ENCODE data around the gene ALDH18A1.

Gene ALDH18A1

GRCh38 chr10:95574649-95575365 is 81.7 kb downstream of the ALDH18A1 start:
- no peak for DNase-seq

- DNase-seq: no peak
Observed at GRCh38 chr10:95573964-95574604, 82.4 kb downstream of the ALDH18A1 start.

GRCh38 chr10:95573527-95573926 is 83.0 kb downstream of the ALDH18A1 start:
- no peak for DNase-seq

- DNase-seq: no peak
Observed at GRCh38 chr10:95572131-95572820, 84.2 kb downstream of the ALDH18A1 start.

GRCh38 chr10:95571390-95571789 is 85.1 kb downstream of the ALDH18A1 start:
- DNase-seq: no peak

- DNase-seq: no peak
Observed at GRCh38 chr10:95569368-95569767, 87.1 kb downstream of the ALDH18A1 start.

GRCh38 chr10:95567903-95568630 is 88.4 kb downstream of the ALDH18A1 start:
- no peak for DNase-seq

- no peak for DNase-seq
Observed at GRCh38 chr10:95566136-95566535, 90.4 kb downstream of the ALDH18A1 start.

GRCh38 chr10:95565336-95565735 is 91.2 kb downstream of the ALDH18A1 start:
- no peak for DNase-seq

- DNase-seq: no peak
Observed at GRCh38 chr10:95564291-95564690, 92.2 kb downstream of the ALDH18A1 start.

- peak in 1 of 2 experiments; percentile 22 for DNase-seq
Observed at GRCh38 chr10:95562341-95562965, 94.1 kb downstream of the ALDH18A1 start.

GRCh38 chr10:95561864-95562177 is 94.7 kb downstream of the ALDH18A1 start:
- DNase-seq: no peak

- DNase-seq: peak; percentile 43 to 85
Observed at GRCh38 chr10:95561177-95561863, 95.2 kb downstream of the ALDH18A1 start, which contains the start of gene SORBS1. SORBS1 (minus strand) TSS chr10:95561371; CDS start chr10:95441135, 120,236 bp downstream.

GRCh38 chr10:95560278-95561176 is 96.0 kb downstream of the ALDH18A1 start:
- peak in 1 of 2 experiments; percentile 9 for DNase-seq

- no peak for DNase-seq
Observed at GRCh38 chr10:95559896-95560277, 96.6 kb downstream of the ALDH18A1 start.

- DNase-seq: peak in 1 of 2 experiments; percentile 27
Observed at GRCh38 chr10:95559471-95559870, 97.0 kb downstream of the ALDH18A1 start.

GRCh38 chr10:95558593-95559320 is 97.8 kb downstream of the ALDH18A1 start:
- no peak for DNase-seq

GRCh38 chr10:95556994-95557767 is 99.3 kb downstream of the ALDH18A1 start:
- DNase-seq: no peak

All from NCI-H524 (cell line).